ENCODE measurements around the gene TNFRSF13B. TPM values are rescaled to one million over a fixed set of nuclear protein-coding genes. Genes with fewer than 3 reads are reported as not detected.

Gene TNFRSF13B
- total RNA-seq, 4 donors from 2014 or later, result 0.66 TPM; not detected in 3

DNA sequence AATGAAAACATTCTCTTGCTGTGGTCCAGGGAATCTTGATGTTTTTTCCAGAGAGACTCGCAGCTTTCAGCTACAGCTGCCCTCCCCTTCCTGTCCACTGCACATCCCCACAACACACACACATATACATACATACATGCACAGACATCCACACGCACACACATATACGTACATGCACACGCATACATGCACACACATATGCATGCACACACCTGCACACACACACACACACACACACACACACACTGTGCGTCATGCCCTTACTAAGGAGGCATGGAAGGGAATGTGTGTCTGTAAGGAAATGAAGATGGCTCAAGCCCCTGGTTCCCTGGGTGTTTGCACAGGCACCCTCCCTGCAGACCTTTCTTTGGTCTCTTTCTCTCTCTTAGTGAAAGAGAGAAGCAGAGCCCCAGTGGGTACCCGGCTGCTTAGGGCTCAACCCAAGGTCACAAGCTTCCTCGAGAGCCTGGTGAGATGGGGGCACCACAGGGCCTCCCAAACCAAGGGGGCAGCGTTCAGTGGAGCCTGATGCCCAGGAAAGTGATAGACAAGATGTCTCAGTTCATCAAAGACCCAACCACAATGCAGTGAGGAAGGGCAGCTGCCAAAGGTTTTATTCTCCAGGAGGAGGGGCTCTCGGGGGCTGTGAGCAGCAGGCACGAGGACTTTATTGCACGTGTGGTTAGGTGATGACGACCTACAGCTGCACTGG is 33.3 kb downstream of the TNFRSF13B start:
- no peaks in the 10 kb centered on the region for H3K9me3 ChIP-seq
- H3K4me1 ChIP-seq, result no peaks in the 10 kb centered on the region
- no peaks in the 10 kb centered on the region for H3K36me3 ChIP-seq
- DNase-seq (ENCODE audit: extremely low spot score), result no peak
- intact Hi-C loops (cut with DNase I), result no loop called here
- WGBS, result 46% methylated on average over 10 of the region's 12 CpGs
- no peak overlapping the region for H3K27ac ChIP-seq (replicated peaks in 1 of 4)
- peaks cover 0 to 16% (median 0%) of the 10 kb centered on the region in 4 donors for H3K27me3 ChIP-seq
- H3K4me3 ChIP-seq, result no peak overlapping the region
- TF ChIP-seq EP300 (IDR thresholded peaks at IDR 0.05) (no peak), POLR2AphosphoS5 (IDR thresholded peaks at IDR 0.05) (no peak), CTCF (IDR thresholded peaks at IDR 0.05) (no peak), POLR2A (IDR thresholded peaks at IDR 0.05; ENCODE audit: low read depth) (no peak)

- DNase-seq (ENCODE audit: extremely low spot score), result no peak
- H3K36me3 ChIP-seq, result no peaks in the 10 kb centered on the region
- no peak overlapping the region for H3K4me3 ChIP-seq
- no peaks in the 10 kb centered on the region for H3K9me3 ChIP-seq
- H3K27me3 ChIP-seq, result peaks cover 0 to 10% (median 0%) of the 10 kb centered on the region in 4 donors
- no peaks in the 10 kb centered on the region for H3K4me1 ChIP-seq
- 84% methylated on average over 10 of the region's 10 CpGs for WGBS
- no peak overlapping the region for H3K27ac ChIP-seq (replicated peaks in 1 of 4)
- no peak for TF ChIP-seq POLR2AphosphoS5 (IDR thresholded peaks at IDR 0.05)
- no peak for TF ChIP-seq EP300 (IDR thresholded peaks at IDR 0.05)
- TF ChIP-seq CTCF (IDR thresholded peaks at IDR 0.05), result no peak
- TF ChIP-seq POLR2A (IDR thresholded peaks at IDR 0.05; ENCODE audit: low read depth), result no peak
- intact Hi-C loops (cut with DNase I), result no loop called here
These were observed 33.9 kb downstream of the TNFRSF13B start for GRCh38 chr17:16938031-16938430.

- peaks cover 0 to 8% (median 0%) of the 10 kb centered on the region in 4 donors for H3K27me3 ChIP-seq
- H3K27ac ChIP-seq (replicated peaks in 1 of 4), result no peak overlapping the region
- H3K9me3 ChIP-seq, result no peaks in the 10 kb centered on the region
- H3K36me3 ChIP-seq, result no peaks in the 10 kb centered on the region
- TF ChIP-seq POLR2A (IDR thresholded peaks at IDR 0.05; ENCODE audit: low read depth) (no peak), CTCF (IDR thresholded peaks at IDR 0.05) (no peak), EP300 (IDR thresholded peaks at IDR 0.05) (no peak), POLR2AphosphoS5 (IDR thresholded peaks at IDR 0.05) (no peak)
- intact Hi-C loops (cut with DNase I), result no loop called here
- H3K4me1 ChIP-seq, result no peaks in the 10 kb centered on the region
- no peak for DNase-seq (ENCODE audit: extremely low spot score)
- H3K4me3 ChIP-seq, result no peak overlapping the region
- WGBS, result 88% methylated on average over 17 of the region's 17 CpGs
These were observed 34.5 kb downstream of the TNFRSF13B start for GRCh38 chr17:16937431-16937830.

DNA sequence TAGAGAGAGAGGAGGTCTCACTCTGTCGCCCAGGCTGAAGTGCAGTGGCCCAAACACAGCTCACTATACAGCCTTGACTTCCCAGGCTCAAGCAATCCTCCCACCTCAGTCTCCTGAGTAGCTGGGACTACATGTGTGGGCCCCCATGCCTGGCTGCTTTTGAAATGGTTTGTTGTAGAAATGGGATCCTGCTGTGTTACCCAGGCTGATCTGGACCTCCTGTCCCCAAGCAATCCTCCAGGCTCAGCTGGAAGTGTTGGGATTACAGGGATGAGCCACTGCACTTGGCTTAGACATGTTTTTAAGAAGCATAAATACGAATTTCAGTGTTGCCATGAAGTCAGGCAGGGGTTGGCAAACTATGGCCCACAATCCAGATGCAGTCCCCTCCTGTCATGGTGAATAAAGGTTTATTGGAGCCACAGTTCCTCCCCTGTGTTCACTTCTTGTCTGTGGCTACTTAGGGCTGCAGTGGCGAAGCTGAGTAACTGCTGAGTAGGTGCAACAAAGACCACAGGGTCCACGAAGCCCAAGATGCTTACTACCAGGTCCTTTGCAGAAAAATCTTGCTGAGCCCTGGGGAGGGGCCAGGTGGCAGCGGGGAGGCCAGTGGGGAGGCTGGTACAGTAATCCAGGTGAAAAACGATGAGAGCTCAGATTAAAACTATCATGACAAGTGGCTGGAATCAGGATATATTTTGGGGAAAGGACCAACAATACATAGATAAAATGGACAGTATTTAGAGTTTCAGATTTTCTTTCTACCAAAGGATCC is 35.2 kb downstream of the TNFRSF13B start:
- H3K4me1 ChIP-seq, result no peaks in the 10 kb centered on the region
- no peak for TF ChIP-seq POLR2AphosphoS5 (IDR thresholded peaks at IDR 0.05)
- no peak for TF ChIP-seq POLR2A (IDR thresholded peaks at IDR 0.05; ENCODE audit: low read depth)
- TF ChIP-seq EP300 (IDR thresholded peaks at IDR 0.05), result no peak
- no peak for DNase-seq (ENCODE audit: extremely low spot score)
- H3K36me3 ChIP-seq, result no peaks in the 10 kb centered on the region
- H3K27me3 ChIP-seq, result peaks cover 0 to 8% (median 0%) of the 10 kb centered on the region in 4 donors
- H3K27ac ChIP-seq (replicated peaks in 1 of 4), result no peak overlapping the region
- H3K9me3 ChIP-seq, result no peaks in the 10 kb centered on the region
- intact Hi-C loops (cut with DNase I), result no loop called here
- WGBS, result 84% methylated on average over 6 of the region's 6 CpGs
- no peak overlapping the region for H3K4me3 ChIP-seq

- H3K27ac ChIP-seq (replicated peaks in 1 of 4), result no peak overlapping the region
These were observed 36.1 kb downstream of the TNFRSF13B start for GRCh38 chr17:16935786-16936185.

More at GRCh38 chr17:16935786-16936185, 36.1 kb downstream of the TNFRSF13B start:
- 94% methylated on average over 4 of the region's 5 CpGs for WGBS
- TF ChIP-seq POLR2A (IDR thresholded peaks at IDR 0.05; ENCODE audit: low read depth), result no peak
- no peak for TF ChIP-seq EP300 (IDR thresholded peaks at IDR 0.05)
- TF ChIP-seq CTCF (IDR thresholded peaks at IDR 0.05), result no peak
- no peak for TF ChIP-seq POLR2AphosphoS5 (IDR thresholded peaks at IDR 0.05)
- H3K36me3 ChIP-seq, result no peaks in the 10 kb centered on the region
- intact Hi-C loops (cut with DNase I), result no loop called here
- no peaks in the 10 kb centered on the region for H3K9me3 ChIP-seq
- peaks cover 0 to 8% (median 0%) of the 10 kb centered on the region in 4 donors for H3K27me3 ChIP-seq
- no peak for DNase-seq (ENCODE audit: extremely low spot score)
- H3K4me3 ChIP-seq, result no peak overlapping the region
- H3K4me1 ChIP-seq, result no peaks in the 10 kb centered on the region

All from esophagus muscularis mucosa (tissue), 4 donors.